ENCODE results near the gene PDE6H. TPM values are rescaled to one million over a fixed set of nuclear protein-coding genes. Genes with fewer than 3 reads are reported as not detected.

The PDE6H gene
- polyA plus RNA-seq, 2 of the 4 experiments (the other 2 are of a cell fraction): not detected

GRCh38 chr12:14986449-14986848 lies 13.6 kb downstream of the PDE6H start:
- TF ChIP-seq RAD21 (conservative IDR thresholded peaks at IDR 0.05 in 1 of 2, IDR thresholded peaks at IDR 0.05 in 1 of 2) (peak in 1 of 2 experiments; percentile 37; a peak in 3 of 5 replicates), FOXS1 (CRISPR knock-in tag; IDR thresholded peaks at IDR 0.05) (no peak)
- ChIA-PET CTCF (interaction anchor here (1.1 to 1.9 kb wide), 2 partner anchors 49 to 141 kb away, joined by 4 to 6 read pairs; no protein-coding TSS in a partner anchor), POLR2A (no interaction called here)
- ATAC-seq (no peak), FAIRE-seq (no peak), DNase-seq (ENCODE audit: low read depth in 1 of 2, low spot score in 1 of 2) (no peak)
- 0 out of 3 replicates have a peak, but pooled peaks cover 4% of the 10 kb centered on the region for H3K9me3 ChIP-seq
- no peak overlapping the region for H3K27ac ChIP-seq
- no peak overlapping the region for H3K4me3 ChIP-seq
- H3K4me2 ChIP-seq: no peak overlapping the region
- no peaks in the 10 kb centered on the region for H3K4me1 ChIP-seq
- WGBS (ENCODE audit: missing lambda C conversion rate): 38% methylated on average over 4 of the region's 4 CpGs

GRCh38 chr12:14988035-14988434 lies 15.2 kb downstream of the PDE6H start:
- TF ChIP-seq E2F6 (IDR thresholded peaks at IDR 0.05; ENCODE audit: borderline replicate concordance, low read depth) (no peak), ZNF302 (CRISPR knock-in tag; IDR thresholded peaks at IDR 0.05) (no peak), FOSB (CRISPR knock-in tag; IDR thresholded peaks at IDR 0.05) (no peak), FOSL2 (IDR thresholded peaks at IDR 0.05) (no peak), FOSL2 (CRISPR knock-in tag; IDR thresholded peaks at IDR 0.05) (no peak), NPAS2 (CRISPR knock-in tag; IDR thresholded peaks at IDR 0.05; ENCODE audit: borderline replicate concordance) (no peak), HES2 (IDR thresholded peaks at IDR 0.05) (no peak), HOXA7 (CRISPR knock-in tag; IDR thresholded peaks at IDR 0.05) (no peak)
- Histone ChIP-seq H3K4me3 (no peak overlapping the region), H3K9me3 (0 out of 3 replicates have a peak, but pooled peaks cover 4% of the 10 kb centered on the region), H3K27ac (no peak overlapping the region), H3K4me2 (no peak overlapping the region), H3K4me1 (0 out of 3 replicates have a peak, but pooled peaks cover under 1% of the 10 kb centered on the region)
- FAIRE-seq (no peak), ATAC-seq (no peak), DNase-seq (ENCODE audit: low read depth in 1 of 2, low spot score in 1 of 2) (no peak)
- POLR2A ChIA-PET: no interaction called here
- CTCF ChIA-PET: interaction anchor here (0.8 kb wide), 1 partner anchor 142 kb away, joined by 4 read pairs; no protein-coding TSS in a partner anchor
- WGBS (ENCODE audit: missing lambda C conversion rate): 55% methylated on average over 3 of the region's 3 CpGs

- POLR2A ChIA-PET: no interaction called here
- FAIRE-seq (no peak), ATAC-seq (no peak), DNase-seq (ENCODE audit: low read depth in 1 of 2, low spot score in 1 of 2) (no peak)
- Histone ChIP-seq H3K4me2 (no peak overlapping the region), H3K9me3 (0 out of 3 replicates have a peak, but pooled peaks cover 4% of the 10 kb centered on the region), H3K4me3 (no peak overlapping the region), H3K27ac (no peak overlapping the region), H3K4me1 (peaks cover 14% of the 10 kb centered on the region; the same call in 1 of the 3 replicates)
- 26% methylated on average over 1 of the region's 1 CpG for WGBS (ENCODE audit: missing lambda C conversion rate)
- CTCF ChIA-PET: interaction anchor here (0.7 to 3.1 kb wide), 4 partner anchors 145 to 730 kb away, joined by 3 to 8 read pairs (median 6); partner anchors contain the start of genes ART4 and RERG
- no peak for TF ChIP-seq ZC3H11A (IDR thresholded peaks at IDR 0.05)
- no peak for TF ChIP-seq KDM5A (IDR thresholded peaks at IDR 0.05)
- no peak for TF ChIP-seq CBX8 (IDR thresholded peaks at IDR 0.05)
- no peak for TF ChIP-seq HEYL (CRISPR knock-in tag; IDR thresholded peaks at IDR 0.05)
- TF ChIP-seq RAD21 (conservative IDR thresholded peaks at IDR 0.05 in 1 of 2, IDR thresholded peaks at IDR 0.05 in 1 of 2): no peak
- no peak for TF ChIP-seq SMC3 (IDR thresholded peaks at IDR 0.05)
- TF ChIP-seq ATOH8 (CRISPR knock-in tag; IDR thresholded peaks at IDR 0.05; ENCODE audit: low read depth): no peak
- no peak for TF ChIP-seq HES2 (IDR thresholded peaks at IDR 0.05)
- no peak for TF ChIP-seq EHF (CRISPR knock-in tag; IDR thresholded peaks at IDR 0.05)
- no peak for TF ChIP-seq CEBPB (IDR thresholded peaks at IDR 0.05)
- TF ChIP-seq GATA3 (IDR thresholded peaks at IDR 0.05; ENCODE audit: borderline replicate concordance): no peak
- TF ChIP-seq HOXB13 (CRISPR knock-in tag; IDR thresholded peaks at IDR 0.05; ENCODE audit: low read depth): no peak
- TF ChIP-seq CHD4 (IDR thresholded peaks at IDR 0.05; ENCODE audit: borderline replicate concordance): no peak
- TF ChIP-seq JUNB (IDR thresholded peaks at IDR 0.05): no peak
- no peak for TF ChIP-seq SREBF2 (IDR thresholded peaks at IDR 0.05)
- no peak for TF ChIP-seq MAZ (IDR thresholded peaks at IDR 0.05; ENCODE audit: borderline replicate concordance, low read depth, low read length)
- TF ChIP-seq ZNF302 (CRISPR knock-in tag; IDR thresholded peaks at IDR 0.05): no peak
- TF ChIP-seq RNF2 (IDR thresholded peaks at IDR 0.05; ENCODE audit: borderline replicate concordance, low read depth): no peak
- TF ChIP-seq ZFP36 (IDR thresholded peaks at IDR 0.05; ENCODE audit: borderline replicate concordance, partially characterized antibody): no peak
Observed at GRCh38 chr12:14989790-14990189, 16.9 kb downstream of the PDE6H start.

All from A549 (cell line).